Mammary epithelial cell (primary cell): ENCODE measurements around the gene PFKFB3.

Source experiments
- CTCF ChIP-seq, 2 donors: IDR thresholded peaks in 1 of 2; conservative IDR thresholded peaks in 1 of 2; 2 replicates each; pipeline ENCODE4 v1.5.1; 2011 to 2012; ENCODE audit warnings: inconsistent platforms in 2 of 2, low read length in 2 of 2, mild to moderate bottlenecking in 2 of 2, control low read depth in 1 of 2, low read depth in 1 of 2; ENCODE audit not compliant: insufficient read depth in 1 of 2; ENCODE audit errors: extremely low read depth in 1 of 2
- EZH2 ChIP-seq: IDR thresholded peaks from 2 replicates; pipeline ENCODE4 v1.6.1; 2012; ENCODE audit warnings: low read length, inconsistent platforms, borderline replicate concordance

GRCh38 chr10:6274040-6274439 is 71.3 kb downstream of the PFKFB3 start:
- no peak for TF ChIP-seq CTCF (conservative IDR thresholded peaks at IDR 0.05 in 1 of 2, IDR thresholded peaks at IDR 0.05 in 1 of 2; ENCODE audit: extremely low read depth in 1 of 2, insufficient read depth in 1 of 2, low read depth in 1 of 2, low read length in 2 of 2)
- TF ChIP-seq EZH2 = no peak
